Heart left ventricle (tissue), 16 donors: ENCODE data around the gene VPS37B. TPM values are rescaled to one million over a fixed set of nuclear protein-coding genes. Genes with fewer than 3 reads are reported as not detected.

ENCODE experiments used
- ATAC-seq, 4 donors: fragments of 200-7000 bp; cut with Tn5 transposase; one replicate each; pipeline ENCODE4 v1.9.1; 2020 to 2022; ENCODE audit warnings: moderate library complexity in 4 of 4, mild to moderate bottlenecking in 3 of 4, moderate number of reproducible peaks in 1 of 4
- DNase-seq, 5 donors: peaks; one replicate each; pipeline ENCODE4 v3.0.0-alpha.2; 2020
- H3K27ac ChIP-seq, 12 donors: fragments of 200-600 bp; sonication (generic) in 4 of 12; one replicate each; pipeline versions ENCODE4 v1.5.0 to v1.8.0; 2016 to 2022; ENCODE audit warnings: mild to moderate bottlenecking in 2 of 12
- H3K27me3 ChIP-seq, 9 donors: fragments of 200-600 bp; sonication (generic) in 2 of 9; one replicate each; pipeline versions ENCODE4 v1.5.1 to v1.8.0; 2016 to 2022; ENCODE audit warnings: mild to moderate bottlenecking in 3 of 9
- H3K36me3 ChIP-seq, 9 donors: fragments of 200-600 bp; sonication (generic) in 2 of 9; one replicate each; pipeline versions ENCODE4 v1.5.0 to v1.8.0; 2018 to 2022; ENCODE audit warnings: mild to moderate bottlenecking in 2 of 9
- H3K4me1 ChIP-seq, 12 donors: fragments of 200-600 bp; sonication (generic) in 4 of 12; one replicate each; pipeline versions ENCODE4 v1.5.0 to v1.8.0; 2016 to 2022; ENCODE audit warnings: mild to moderate bottlenecking in 3 of 12
- H3K4me3 ChIP-seq, 12 donors: fragments of 200-600 bp; sonication (generic) in 4 of 12; one replicate each; pipeline versions ENCODE4 v1.5.0 to v1.8.0; 2017 to 2022; ENCODE audit warnings: mild to moderate bottlenecking in 9 of 12, moderate library complexity in 4 of 12
- H3K9me3 ChIP-seq, 12 donors: fragments of 200-600 bp; sonication (generic) in 4 of 12; one replicate each; pipeline versions ENCODE4 v1.5.0 to v1.8.0; 2016 to 2022; ENCODE audit warnings: mild to moderate bottlenecking in 1 of 12
- CTCF ChIP-seq, 12 donors: fragments of 200-600 bp; sonication (generic) in 4 of 12; IDR thresholded peaks; one replicate each; pipeline versions ENCODE4 v1.5.0 to v1.8.0; 2018 to 2022; ENCODE audit warnings: antibody characterized with exemption in 12 of 12, mild to moderate bottlenecking in 5 of 12
- POLR2A ChIP-seq, 2 donors: fragments of 450-650 bp; IDR thresholded peaks; one replicate each; pipeline ENCODE4 v1.6.1; 2017; ENCODE audit warnings: antibody characterized with exemption in 2 of 2, mild to moderate bottlenecking in 2 of 2, moderate library complexity in 2 of 2
- WGBS, 4 donors: extraction: QIAGEN DNeasy Blood & Tissue Kit in 2 of 4; methylation state at CpG; one replicate each; pipeline versions ENCODE4 v1.1.5 to v1.1.7; 2013 to 2018; 5-methylcytosine and 5-hydroxymethylcytosine counted together
- intact Hi-C, 10 donors: fragments of 100-400 bp; cut with DNase I; formaldehyde crosslinking; loops; one replicate each; pipeline versions ENCODE4 v1.11.1 to v1.14.2; 2022
- polyA plus RNA-seq, 2 donors: library from polyadenylated mRNA; stranded (reverse); fragments of 200-250 nt; gene quantifications; one replicate each; pipeline ENCODE4 v1.2.3, GENCODE V29; 2013
- total RNA-seq, 9 donors: library from RNA; depleted of rRNA in 2 of 9; stranded (reverse); fragments of >200 nt in 2 of 9; fragmentation: NEBNext Ultra II Directional in 3 of 9; extraction: Animal tissue kit (Norgen Biotek cat#: 25700) in 3 of 9; gene quantifications; one replicate each; pipeline versions ENCODE4 v1.1.0 to v1.2.4, GENCODE V29; 2016 to 2023
- donor health status: ischemic (EF 13 %, LVEDD 7.1; RV severe dilation, severe dysfunction).
- donor health status: healthy with polysubstance abuse.
- donor health status: DM: no; HTN: yes; CAD: no.
- donor health status: DM: no; HTN: no; CAD: no.
- donor health status: ischemic (EF 25% LVEDD 6.9; RV normal size, moderate dysfunction).
- donor health status: ischemic (EF 25% LVEDD 5.7; RV mildly dilated, moderate dysfunction).
- donor health status: healthy.
- donor health status: DM: yes; HTN: yes; CAD: no.
- donor health status: ischemic (EF 35%, LVEDD 5.7; RV mildly dilated, moderate dysfunction).
- donor health status: nonischemic (EF 11% LVEDD 7.7; RV severe dilation, severe dysfunction).
- donor health status: DM: yes; HTN: yes; CAD: no.
- donor health status: PGD.
- donor health status: ischemic (EF 29% LVEDD 5.4; RV normal size, mild dysfunction).
- donor health status: nonischemic (EF 23%, LVEDD 6.1; RV moderate dilation, normal function).

Gene VPS37B
- total and polyA plus RNA-seq, 11 donors = 14.5 to 51.2 (median 21.7) TPM

- Histone ChIP-seq H3K36me3 (peaks cover 0 to 10% (median under 1%) of the 10 kb centered on the region in 9 donors), H3K27ac (peak overlapping the region in 2 of 12 donors; percentile 7 to 27), H3K27me3 (no peaks in the 10 kb centered on the region), H3K9me3 (no peaks in the 10 kb centered on the region), H3K4me1 (peaks cover 15 to 98% (median 79%) of the 10 kb centered on the region in 12 donors), H3K4me3 (no peak overlapping the region)
- ATAC-seq = no peak
- no peak for TF ChIP-seq CTCF (IDR thresholded peaks at IDR 0.05)
- no peak for TF ChIP-seq POLR2A (IDR thresholded peaks at IDR 0.05)
- intact Hi-C loops = no loop called here
- no peak for DNase-seq
- WGBS, 4 donors = 57 to 73% (median 61%) methylated on average over 7 of the region's 7 CpGs
These were observed 20.2 kb downstream of the VPS37B start for GRCh38 chr12:122875590-122876220.

DNA sequence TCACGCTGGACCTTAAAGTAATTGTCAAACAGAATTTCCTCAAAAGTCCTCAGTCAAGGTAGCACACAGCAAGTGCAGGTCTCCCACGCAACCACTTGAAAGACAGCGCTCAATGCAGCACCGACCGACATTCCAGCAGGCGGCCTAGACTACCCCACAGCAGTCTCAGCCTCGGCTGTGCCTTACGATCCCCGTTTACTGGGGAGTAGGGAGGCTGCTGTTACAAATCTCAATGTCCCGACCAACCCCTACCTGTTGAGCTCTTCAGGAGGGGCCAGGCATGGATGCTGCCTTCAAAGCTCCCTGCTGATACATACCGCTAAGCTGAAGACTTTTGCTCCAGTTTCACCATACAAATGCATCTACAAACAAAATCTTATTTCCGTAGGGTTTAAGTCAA lies 21.8 kb downstream of the VPS37B start:
- Histone ChIP-seq H3K27me3 (no peaks in the 10 kb centered on the region), H3K27ac (peak overlapping the region in 2 of 12 donors; percentile 89 to 93), H3K9me3 (no peaks in the 10 kb centered on the region), H3K36me3 (peaks cover 0 to 26% (median 17%) of the 10 kb centered on the region in 9 donors), H3K4me1 (peaks cover 14 to 98% (median 78%) of the 10 kb centered on the region in 12 donors), H3K4me3 (no peak overlapping the region)
- ATAC-seq = no peak
- WGBS, 4 donors = 66 to 88% (median 81%) methylated on average over 12 of the region's 12 CpGs
- TF ChIP-seq CTCF (IDR thresholded peaks at IDR 0.05) = no peak
- no peak for TF ChIP-seq POLR2A (IDR thresholded peaks at IDR 0.05)
- DNase-seq = no peak
- intact Hi-C loops = no loop called here

- Histone ChIP-seq H3K27me3 (no peaks in the 10 kb centered on the region), H3K36me3 (peaks cover 0 to 31% (median 22%) of the 10 kb centered on the region in 9 donors), H3K9me3 (no peaks in the 10 kb centered on the region), H3K27ac (peak overlapping the region in 11 of 12 donors; percentile 83 to 93 (median 87)), H3K4me1 (peaks cover 14 to 98% (median 81%) of the 10 kb centered on the region in 12 donors), H3K4me3 (no peak overlapping the region)
- WGBS, 4 donors = 74 to 81% (median 74%) methylated on average over 4 of the region's 4 CpGs
- DNase-seq (no peak), ATAC-seq (no peak)
- intact Hi-C loops = loop anchor here in 1 of 10 donors (2.0 kb wide), 1 partner anchor 15 kb away; no protein-coding TSS in a partner anchor
- no peak for TF ChIP-seq POLR2A (IDR thresholded peaks at IDR 0.05)
- no peak for TF ChIP-seq CTCF (IDR thresholded peaks at IDR 0.05)
These were observed 22.4 kb downstream of the VPS37B start for GRCh38 chr12:122873540-122873939.

- no peaks in the 10 kb centered on the region for H3K9me3 ChIP-seq
- peaks cover 0 to 38% (median 29%) of the 10 kb centered on the region in 9 donors for H3K36me3 ChIP-seq
- DNase-seq (no peak), ATAC-seq (no peak)
- peak overlapping the region in 8 of 12 donors; percentile 40 to 60 (median 54) for H3K4me3 ChIP-seq
- H3K4me1 ChIP-seq = peaks cover 14 to 98% (median 84%) of the 10 kb centered on the region in 12 donors
- peak overlapping the region in 11 of 12 donors; percentile 83 to 93 (median 87) for H3K27ac ChIP-seq
- 25 to 44% (median 28%) methylated on average over 12 of the region's 12 CpGs for WGBS, 4 donors
- H3K27me3 ChIP-seq = no peaks in the 10 kb centered on the region
- intact Hi-C loops = loop anchor here in 1 of 10 donors (2.0 kb wide), 1 partner anchor 16 kb away; no protein-coding TSS in a partner anchor
- TF ChIP-seq POLR2A (IDR thresholded peaks at IDR 0.05) (no peak), CTCF (IDR thresholded peaks at IDR 0.05) (no peak)
These were observed 23.0 kb downstream of the VPS37B start for GRCh38 chr12:122872815-122873361.
